MM.1S (cell line): ENCODE measurements around the gene GCC2.

Experiments
- EZH2 ChIP-seq: fragments of 300-600 bp; sonication (generic); optimal IDR thresholded peaks from 2 replicates; pipeline ENCODE3; 2017; ENCODE audit warnings: low read depth, mild to moderate bottlenecking, antibody characterized with exemption, low read length, mixed read lengths
- EZH2phosphoT487 ChIP-seq: fragments of 300-600 bp; sonication (generic); IDR thresholded peaks from 2 replicates; pipeline ENCODE4 v1.6.1; 2018; ENCODE audit warnings: antibody characterized with exemption, low read length
- TF ChIP-seq, protein P1 (sequence below): fragments of 300-600 bp; sonication (generic); IDR thresholded peaks from 2 replicates; pipeline ENCODE4 v1.5.1; 2016; ENCODE audit warnings: antibody characterized with exemption, low read length, mixed read lengths

DNA sequence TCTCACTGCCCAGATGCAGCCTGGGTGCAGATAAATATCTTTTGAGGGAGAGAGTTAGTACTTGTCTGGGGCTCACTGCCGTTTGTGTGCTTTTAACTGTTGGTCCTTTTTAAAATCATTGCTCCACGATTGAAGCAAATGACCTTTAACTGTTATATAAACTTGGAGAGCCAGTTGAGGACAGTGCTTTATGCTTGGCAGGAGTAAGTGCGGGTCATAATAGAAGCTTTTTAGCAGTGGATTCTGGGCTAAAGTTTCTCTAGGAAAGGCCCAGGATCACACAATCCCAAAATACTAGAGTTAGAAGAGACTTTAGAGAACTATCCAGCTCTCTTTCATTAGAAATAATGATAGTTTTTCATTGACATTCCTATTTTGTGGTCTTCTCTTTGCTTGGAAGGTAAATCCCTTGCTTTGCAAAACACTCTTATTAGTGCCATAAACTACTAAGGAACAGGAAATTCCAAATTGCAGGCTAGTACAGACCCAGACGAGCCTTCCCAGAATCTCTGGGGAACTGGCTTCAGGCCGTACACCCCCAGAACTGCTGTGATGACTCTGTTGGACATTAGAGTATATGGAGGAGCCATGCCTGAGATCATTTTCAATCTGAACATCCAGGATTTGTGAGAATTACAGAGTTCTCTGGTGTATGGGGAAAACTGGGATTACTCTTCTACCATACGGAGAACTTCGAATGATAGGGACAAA is 104.4 kb downstream of the GCC2 start:
- TF ChIP-seq, protein P1, sequence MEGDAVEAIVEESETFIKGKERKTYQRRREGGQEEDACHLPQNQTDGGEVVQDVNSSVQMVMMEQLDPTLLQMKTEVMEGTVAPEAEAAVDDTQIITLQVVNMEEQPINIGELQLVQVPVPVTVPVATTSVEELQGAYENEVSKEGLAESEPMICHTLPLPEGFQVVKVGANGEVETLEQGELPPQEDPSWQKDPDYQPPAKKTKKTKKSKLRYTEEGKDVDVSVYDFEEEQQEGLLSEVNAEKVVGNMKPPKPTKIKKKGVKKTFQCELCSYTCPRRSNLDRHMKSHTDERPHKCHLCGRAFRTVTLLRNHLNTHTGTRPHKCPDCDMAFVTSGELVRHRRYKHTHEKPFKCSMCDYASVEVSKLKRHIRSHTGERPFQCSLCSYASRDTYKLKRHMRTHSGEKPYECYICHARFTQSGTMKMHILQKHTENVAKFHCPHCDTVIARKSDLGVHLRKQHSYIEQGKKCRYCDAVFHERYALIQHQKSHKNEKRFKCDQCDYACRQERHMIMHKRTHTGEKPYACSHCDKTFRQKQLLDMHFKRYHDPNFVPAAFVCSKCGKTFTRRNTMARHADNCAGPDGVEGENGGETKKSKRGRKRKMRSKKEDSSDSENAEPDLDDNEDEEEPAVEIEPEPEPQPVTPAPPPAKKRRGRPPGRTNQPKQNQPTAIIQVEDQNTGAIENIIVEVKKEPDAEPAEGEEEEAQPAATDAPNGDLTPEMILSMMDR: no peak
- no peak for TF ChIP-seq EZH2
- no peak for TF ChIP-seq EZH2phosphoT487
